Measurements from ENCODE around the gene CMPK2. TPM values are rescaled to one million over a fixed set of nuclear protein-coding genes. Genes with fewer than 3 reads are reported as not detected.

Gene CMPK2
- total and polyA plus RNA-seq, 9 of the 15 experiments (the other 6 are each of a cell fraction or from before 2014, with no cell fraction given): 2.6 to 10.5 (median 5.0) TPM

DNA sequence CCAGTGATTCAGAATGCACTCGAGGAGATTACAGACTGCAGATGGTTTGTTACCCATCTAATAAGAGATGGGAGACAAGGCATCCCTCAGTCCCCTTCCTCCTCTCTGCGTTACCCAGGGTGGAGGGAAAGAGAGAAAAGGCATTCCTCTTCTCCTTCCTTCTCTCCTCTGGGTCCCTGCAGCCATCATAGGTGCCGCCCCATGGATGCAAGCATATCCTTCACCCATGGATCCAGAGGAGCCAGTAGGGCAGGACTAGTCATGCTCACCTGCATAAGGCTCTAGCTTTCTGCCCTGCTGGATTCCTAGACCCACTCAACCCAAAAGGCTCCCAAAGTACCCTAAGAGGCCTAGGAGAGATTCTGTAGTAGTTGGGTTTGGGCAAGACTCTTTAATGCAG lies 20.4 kb downstream of the CMPK2 start (continued):
- TF ChIP-seq, protein P1, sequence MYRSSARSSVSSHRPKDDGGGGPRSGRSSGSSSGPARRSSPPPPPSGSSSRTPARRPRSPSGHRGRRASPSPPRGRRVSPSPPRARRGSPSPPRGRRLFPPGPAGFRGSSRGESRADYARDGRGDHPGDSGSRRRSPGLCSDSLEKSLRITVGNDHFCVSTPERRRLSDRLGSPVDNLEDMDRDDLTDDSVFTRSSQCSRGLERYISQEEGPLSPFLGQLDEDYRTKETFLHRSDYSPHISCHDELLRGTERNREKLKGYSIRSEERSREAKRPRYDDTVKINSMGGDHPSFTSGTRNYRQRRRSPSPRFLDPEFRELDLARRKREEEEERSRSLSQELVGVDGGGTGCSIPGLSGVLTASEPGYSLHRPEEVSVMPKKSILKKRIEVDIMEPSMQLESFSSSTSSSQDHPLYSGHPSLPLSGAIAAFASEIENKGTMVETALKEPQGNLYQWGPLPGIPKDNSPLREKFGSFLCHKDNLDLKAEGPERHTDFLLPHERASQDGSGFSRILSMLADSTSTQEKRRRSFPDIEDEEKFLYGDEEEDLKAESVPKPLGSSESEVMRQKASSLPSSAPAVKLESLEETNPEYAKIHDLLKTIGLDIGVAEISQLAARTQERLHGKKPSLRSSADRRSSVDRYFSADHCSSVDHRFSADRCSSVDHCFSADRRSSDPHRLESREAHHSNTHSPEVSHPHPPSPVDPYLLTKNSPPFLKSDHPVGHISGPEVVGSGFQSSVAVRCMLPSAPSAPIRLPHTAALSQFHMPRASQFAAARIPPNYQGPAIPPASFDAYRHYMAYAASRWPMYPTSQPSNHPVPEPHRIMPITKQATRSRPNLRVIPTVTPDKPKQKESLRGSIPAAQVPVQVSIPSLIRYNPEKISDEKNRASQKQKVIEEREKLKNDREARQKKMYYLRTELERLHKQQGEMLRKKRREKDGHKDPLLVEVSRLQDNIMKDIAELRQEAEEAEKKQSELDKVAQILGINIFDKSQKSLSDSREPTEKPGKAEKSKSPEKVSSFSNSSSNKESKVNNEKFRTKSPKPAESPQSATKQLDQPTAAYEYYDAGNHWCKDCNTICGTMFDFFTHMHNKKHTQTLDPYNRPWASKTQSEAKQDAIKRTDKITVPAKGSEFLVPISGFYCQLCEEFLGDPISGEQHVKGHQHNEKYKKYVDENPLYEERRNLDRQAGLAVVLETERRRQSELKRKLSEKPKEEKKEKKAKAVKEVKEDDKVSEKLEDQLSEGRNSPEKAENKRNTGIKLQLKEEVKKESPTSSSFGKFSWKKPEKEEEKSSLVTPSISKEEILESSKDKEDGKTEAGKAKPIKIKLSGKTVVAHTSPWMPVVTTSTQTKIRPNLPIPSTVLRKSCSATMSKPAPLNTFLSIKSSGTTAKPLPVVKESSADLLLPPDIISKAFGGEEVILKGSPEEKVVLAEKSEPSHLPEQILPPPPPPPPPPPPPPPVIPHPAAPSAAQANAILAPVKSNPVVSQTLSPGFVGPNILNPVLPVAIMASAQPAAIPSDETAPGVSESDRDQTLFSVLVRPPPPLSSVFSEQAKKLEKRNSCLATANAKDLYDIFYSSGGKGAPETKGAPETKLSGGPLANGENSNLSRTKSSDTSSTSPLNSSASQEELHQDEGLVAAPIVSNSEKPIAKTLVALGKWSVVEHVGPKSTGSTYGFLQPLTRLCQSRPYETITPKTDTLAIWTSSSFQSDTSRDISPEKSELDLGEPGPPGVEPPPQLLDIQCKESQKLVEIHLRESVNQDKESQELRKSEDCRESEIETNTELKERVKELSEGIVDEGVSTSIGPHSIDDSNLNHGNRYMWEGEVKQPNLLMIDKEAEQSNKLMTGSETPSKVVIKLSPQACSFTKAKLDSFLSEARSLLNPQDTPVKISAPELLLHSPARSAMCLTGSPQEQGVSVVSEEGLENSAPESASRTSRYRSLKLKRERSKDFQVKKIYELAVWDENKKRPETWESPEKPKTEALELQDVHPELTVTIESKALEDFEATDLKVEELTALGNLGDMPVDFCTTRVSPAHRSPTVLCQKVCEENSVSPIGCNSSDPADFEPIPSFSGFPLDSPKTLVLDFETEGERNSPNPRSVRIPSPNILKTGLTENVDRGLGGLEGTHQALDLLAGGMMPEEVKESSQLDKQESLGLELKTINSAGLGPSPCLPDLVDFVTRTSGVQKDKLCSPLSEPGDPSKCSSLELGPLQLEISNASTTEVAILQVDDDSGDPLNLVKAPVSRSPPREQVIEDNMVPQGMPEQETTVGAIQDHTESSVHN (IDR thresholded peaks at IDR 0.05; ENCODE audit: borderline replicate concordance in 1 of 2, low read depth in 1 of 2): no peak
- TF ChIP-seq CBX5 (IDR thresholded peaks at IDR 0.05; ENCODE audit: borderline replicate concordance, low read depth): peak; percentile 100
- TF ChIP-seq DPF2 (IDR thresholded peaks at IDR 0.05): no peak

All from K562 (cell line).